T-cell (primary cell): ENCODE data around the gene PLA2G1B. TPM values are rescaled to one million over a fixed set of nuclear protein-coding genes. Genes with fewer than 3 reads are reported as not detected.
A peak's percentile ranks its signal among the peaks of the same experiment; 100 is the strongest.

ENCODE experiments used
- ATAC-seq, 4 experiments: fragments of 200-7000 bp in 3 of 4; fragments of 150-1000 bp in 1 of 4; cut with Tn5 transposase; replicated peaks in 1 of 4; 1 replicate in 3 of 4; 2 replicates in 1 of 4; pipeline ENCODE4 v1.10.0; 2021; ENCODE audit warnings: moderate library complexity in 3 of 4, mild to moderate bottlenecking in 2 of 4, moderate number of reproducible peaks in 1 of 4
- CTCF ChIA-PET, 2 donors: fragments of 300-600 bp; sonication (Branson Sonifier 250); formaldehyde crosslinking; loops; one replicate each; lab custom pipeline; 2022; ENCODE audit warnings: antibody characterized with exemption in 2 of 2; lab: Charles Lee
- POLR2A ChIA-PET, 2 donors: fragments of 300-600 bp; sonication (Branson Sonifier 250); formaldehyde crosslinking; loops; one replicate each; lab custom pipeline; 2022; ENCODE audit warnings: antibody characterized with exemption in 2 of 2; lab: Charles Lee
- DNase-seq, 35 experiments: peaks; one replicate each; pipeline versions ENCODE4 v3.0.0 to v3.0.0-alpha.2; 2013 to 2023
- H3K27ac ChIP-seq: one replicate; pipeline ENCODE4 v1.5.1; 2013; ENCODE audit warnings: low read length
- H3K27me3 ChIP-seq, 2 experiments: replicated peaks in 1 of 2; 1 replicate in 1 of 2; 2 replicates in 1 of 2; pipeline versions ENCODE4 v1.6.1 to v1.7.0; 2013; ENCODE audit warnings: low read length in 1 of 2, mixed read lengths in 1 of 2; ENCODE audit not compliant: control insufficient read depth in 2 of 2, insufficient read depth in 2 of 2; ENCODE audit errors: extremely low read depth in 1 of 2
- H3K36me3 ChIP-seq, 2 donors: 1 replicate in 1 of 2; 2 replicates in 1 of 2; pipeline versions ENCODE4 v1.6.1 to v1.7.0; 2013; ENCODE audit warnings: low read length in 1 of 2; ENCODE audit not compliant: control insufficient read depth in 2 of 2, insufficient read depth in 1 of 2; ENCODE audit errors: extremely low read depth in 1 of 2
- H3K4me1 ChIP-seq, 2 experiments: 1 replicate in 1 of 2; 2 replicates in 1 of 2; pipeline versions ENCODE4 v1.6.1 to v1.7.0; 2013; ENCODE audit warnings: low read length in 2 of 2, mixed read lengths in 1 of 2; ENCODE audit not compliant: insufficient read depth in 2 of 2, control insufficient read depth in 1 of 2; ENCODE audit errors: extremely low read depth in 1 of 2
- H3K4me3 ChIP-seq, 2 donors: 1 replicate in 1 of 2; 2 replicates in 1 of 2; pipeline versions ENCODE4 v1.5.1 to v1.7.0; 2013; ENCODE audit warnings: mild to moderate bottlenecking in 2 of 2, low read length in 1 of 2, moderate library complexity in 1 of 2; ENCODE audit not compliant: control insufficient read depth in 1 of 2; ENCODE audit errors: extremely low read depth in 1 of 2
- H3K9me3 ChIP-seq: 2 replicates; pipeline ENCODE4 v1.7.0; 2013
- H3K27ac Mint-ChIP-seq, 2 donors: one replicate each; pipeline ENCODE4 v1.8.0; 2020 to 2021; ENCODE audit warnings: mild to moderate bottlenecking in 2 of 2, mixed read lengths in 2 of 2
- H3K27me3 Mint-ChIP-seq, 2 donors: one replicate each; pipeline ENCODE4 v1.8.0; 2021 to 2022; ENCODE audit warnings: mixed read lengths in 2 of 2
- H3K36me3 Mint-ChIP-seq: one replicate; pipeline ENCODE4 v1.8.0; 2021; ENCODE audit warnings: mixed read lengths
- H3K4me1 Mint-ChIP-seq, 3 donors: one replicate each; pipeline ENCODE4 v1.8.0; 2020 to 2022; ENCODE audit warnings: mixed read lengths in 3 of 3, mild to moderate bottlenecking in 1 of 3
- H3K4me3 Mint-ChIP-seq, 3 donors: one replicate each; pipeline ENCODE4 v1.8.0; 2020 to 2022; ENCODE audit warnings: mild to moderate bottlenecking in 3 of 3, mixed read lengths in 3 of 3, moderate library complexity in 3 of 3
- H3K9me3 Mint-ChIP-seq, 3 donors: one replicate each; pipeline ENCODE4 v1.8.0; 2020 to 2022; ENCODE audit warnings: mixed read lengths in 3 of 3
- WGBS: methylation state at CpG from one replicate; pipeline ENCODE4 v1.1.5; 2013; ENCODE audit warnings: missing lambda C conversion rate; ENCODE audit not compliant: insufficient coverage; 5-methylcytosine and 5-hydroxymethylcytosine counted together
- total RNA-seq, 35 experiments: library from RNA in 6 of 35; stranded (reverse) in 6 of 35; fragments of 120-200 nt in 1 of 35; gene quantifications; one replicate each; pipeline versions ENCODE4 v1.2.1 to v1.2.4 and lab custom pipeline; 2013 to 2026

PLA2G1B gene
- total RNA-seq, 5 donors from 2014 or later (not counting 1 experiment from before 2014, with no cell fraction given), result 1.6 to 2.9 (median 1.8) TPM; not detected in 2

DNA sequence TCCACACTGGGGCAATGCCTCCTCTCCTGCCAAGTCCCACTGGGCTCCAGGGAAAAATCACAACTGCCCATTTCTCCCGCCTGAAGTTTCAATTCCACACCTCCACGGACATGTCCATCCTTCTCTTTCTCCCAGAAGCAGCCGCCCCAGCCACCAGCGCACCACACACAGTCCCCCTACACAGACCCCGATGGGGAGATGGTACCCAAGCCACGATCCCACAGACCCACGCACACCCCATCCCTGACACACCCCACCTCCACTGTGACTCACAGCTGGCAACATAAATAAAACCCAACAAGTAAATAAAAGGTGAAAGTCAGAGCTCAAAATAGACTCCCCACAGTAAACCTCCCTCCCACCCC lies 38.7 kb upstream of the PLA2G1B start:
- peaks cover 20 to 26% (median 23%) of the 10 kb centered on the region in 3 donors for H3K4me1 Mint-ChIP-seq
- WGBS, result 79% methylated on average over 7 of the region's 7 CpGs
- Histone ChIP-seq H3K36me3 (no peaks in the 10 kb centered on the region), H3K4me3 (no peak overlapping the region), H3K27me3 (peaks cover 33 to 79% of the 10 kb centered on the region in 2 experiments), H3K27ac (no peak overlapping the region), H3K9me3 (no peaks in the 10 kb centered on the region), H3K4me1 (peaks cover 0 to 20% of the 10 kb centered on the region in 2 experiments)
- ATAC-seq (no peak), DNase-seq (no peak)
- CTCF ChIA-PET, result interaction anchor here in 1 of 2 donors (0.6 to 1.3 kb wide), 2 partner anchors 9 to 316 kb away, joined by 4 to 5 read pairs; no protein-coding TSS in a partner anchor
- H3K9me3 Mint-ChIP-seq, result no peaks in the 10 kb centered on the region
- H3K27me3 Mint-ChIP-seq, result peaks cover 73 to 74% of the 10 kb centered on the region in 2 donors
- POLR2A ChIA-PET, result interaction anchor here in 1 of 2 donors (0.5 kb wide), 1 partner anchor 504 kb away, joined by 4 read pairs; no protein-coding TSS in a partner anchor
- no peak overlapping the region for H3K27ac Mint-ChIP-seq
- no peak overlapping the region for H3K4me3 Mint-ChIP-seq
- no peaks in the 10 kb centered on the region for H3K36me3 Mint-ChIP-seq

DNA sequence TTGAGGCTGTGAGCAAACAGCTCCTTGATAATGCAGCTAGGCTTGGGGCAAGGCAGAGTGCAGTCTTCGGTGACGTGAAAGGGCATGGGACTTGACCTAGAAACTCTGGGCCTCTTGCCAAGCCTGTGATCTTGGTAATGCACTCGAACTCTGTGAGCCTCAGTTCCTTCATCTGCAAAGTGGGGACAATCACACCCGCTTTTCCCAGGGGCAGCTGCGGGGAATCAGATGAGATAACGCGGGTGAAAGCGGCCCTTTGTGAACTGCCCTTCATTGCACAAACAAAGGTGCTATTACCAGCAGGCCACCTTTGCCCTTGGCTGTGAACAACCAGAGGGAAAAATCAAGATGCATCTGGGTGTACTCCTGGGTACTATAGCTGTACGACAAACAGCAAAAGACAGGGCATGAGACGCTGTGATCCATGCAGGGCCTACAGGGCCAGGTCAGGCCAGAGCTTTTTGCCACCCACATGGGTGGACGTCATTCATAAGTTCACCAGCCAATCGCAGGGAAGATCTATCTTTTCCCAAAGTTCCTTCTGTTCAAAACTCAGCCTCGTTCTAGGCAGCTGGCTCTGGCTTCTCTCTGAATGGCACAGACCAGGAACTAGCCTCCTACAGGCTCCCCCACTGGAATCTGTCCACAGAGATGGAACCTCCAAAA lies 38.2 kb upstream of the PLA2G1B start:
- Mint-ChIP-seq H3K27ac (no peak overlapping the region), H3K36me3 (no peaks in the 10 kb centered on the region), H3K27me3 (peaks cover 73% of the 10 kb centered on the region in 2 donors), H3K4me3 (no peak overlapping the region), H3K4me1 (peaks cover 20 to 26% (median 23%) of the 10 kb centered on the region in 3 donors), H3K9me3 (no peaks in the 10 kb centered on the region)
- 79% methylated on average over 13 of the region's 13 CpGs for WGBS
- DNase-seq, result no peak
- ChIA-PET POLR2A (interaction anchor here in 1 of 2 donors (0.5 kb wide), 1 partner anchor 504 kb away, joined by 4 read pairs; no protein-coding TSS in a partner anchor), CTCF (interaction anchor here in 1 of 2 donors (0.6 to 0.8 kb wide), 2 partner anchors 24 to 317 kb away, joined by 3 to 5 read pairs; no protein-coding TSS in a partner anchor)
- no peak overlapping the region for H3K27ac ChIP-seq
- H3K9me3 ChIP-seq, result no peaks in the 10 kb centered on the region
- peaks cover 0 to 20% of the 10 kb centered on the region in 2 experiments for H3K4me1 ChIP-seq
- peaks cover 28 to 79% of the 10 kb centered on the region in 2 experiments for H3K27me3 ChIP-seq
- no peaks in the 10 kb centered on the region for H3K36me3 ChIP-seq
- no peak for ATAC-seq
- H3K4me3 ChIP-seq, result no peak overlapping the region

GRCh38 chr12:120364487-120364886 lies 36.9 kb upstream of the PLA2G1B start:
- Mint-ChIP-seq H3K4me3 (no peak overlapping the region), H3K27me3 (peaks cover 66 to 73% of the 10 kb centered on the region in 2 donors), H3K27ac (no peak overlapping the region), H3K9me3 (no peaks in the 10 kb centered on the region), H3K36me3 (no peaks in the 10 kb centered on the region), H3K4me1 (peaks cover 12 to 16% (median 15%) of the 10 kb centered on the region in 3 donors)
- H3K4me1 ChIP-seq, result peaks cover 0 to 14% of the 10 kb centered on the region in 2 experiments
- ChIA-PET CTCF (no interaction called here), POLR2A (no interaction called here)
- H3K9me3 ChIP-seq, result no peaks in the 10 kb centered on the region
- no peak overlapping the region for H3K4me3 ChIP-seq
- H3K36me3 ChIP-seq, result no peaks in the 10 kb centered on the region
- ATAC-seq (no peak), DNase-seq (no peak)
- no peak overlapping the region for H3K27ac ChIP-seq
- peaks cover 19 to 78% of the 10 kb centered on the region in 2 experiments for H3K27me3 ChIP-seq
- 78% methylated on average over 2 of the region's 6 CpGs for WGBS

GRCh38 chr12:120363274-120363855 lies 35.8 kb upstream of the PLA2G1B start:
- H3K27ac ChIP-seq, result no peak overlapping the region
- peaks cover 25 to 84% of the 10 kb centered on the region in 2 experiments for H3K27me3 ChIP-seq
- CTCF ChIA-PET, result no interaction called here
- peaks cover 0 to 11% of the 10 kb centered on the region in 2 experiments for H3K4me1 ChIP-seq
- peaks cover 11 to 15% (median 13%) of the 10 kb centered on the region in 3 donors for H3K4me1 Mint-ChIP-seq
- 77% methylated on average over 6 of the region's 9 CpGs for WGBS
- no peaks in the 10 kb centered on the region for H3K36me3 ChIP-seq
- no peaks in the 10 kb centered on the region for H3K9me3 Mint-ChIP-seq
- H3K9me3 ChIP-seq, result no peaks in the 10 kb centered on the region
- POLR2A ChIA-PET, result no interaction called here
- no peak overlapping the region for H3K4me3 Mint-ChIP-seq
- H3K27ac Mint-ChIP-seq, result no peak overlapping the region
- no peak for ATAC-seq
- H3K36me3 Mint-ChIP-seq, result no peaks in the 10 kb centered on the region
- no peak for DNase-seq
- peaks cover 71 to 78% of the 10 kb centered on the region in 2 donors for H3K27me3 Mint-ChIP-seq
- H3K4me3 ChIP-seq, result no peak overlapping the region

DNA sequence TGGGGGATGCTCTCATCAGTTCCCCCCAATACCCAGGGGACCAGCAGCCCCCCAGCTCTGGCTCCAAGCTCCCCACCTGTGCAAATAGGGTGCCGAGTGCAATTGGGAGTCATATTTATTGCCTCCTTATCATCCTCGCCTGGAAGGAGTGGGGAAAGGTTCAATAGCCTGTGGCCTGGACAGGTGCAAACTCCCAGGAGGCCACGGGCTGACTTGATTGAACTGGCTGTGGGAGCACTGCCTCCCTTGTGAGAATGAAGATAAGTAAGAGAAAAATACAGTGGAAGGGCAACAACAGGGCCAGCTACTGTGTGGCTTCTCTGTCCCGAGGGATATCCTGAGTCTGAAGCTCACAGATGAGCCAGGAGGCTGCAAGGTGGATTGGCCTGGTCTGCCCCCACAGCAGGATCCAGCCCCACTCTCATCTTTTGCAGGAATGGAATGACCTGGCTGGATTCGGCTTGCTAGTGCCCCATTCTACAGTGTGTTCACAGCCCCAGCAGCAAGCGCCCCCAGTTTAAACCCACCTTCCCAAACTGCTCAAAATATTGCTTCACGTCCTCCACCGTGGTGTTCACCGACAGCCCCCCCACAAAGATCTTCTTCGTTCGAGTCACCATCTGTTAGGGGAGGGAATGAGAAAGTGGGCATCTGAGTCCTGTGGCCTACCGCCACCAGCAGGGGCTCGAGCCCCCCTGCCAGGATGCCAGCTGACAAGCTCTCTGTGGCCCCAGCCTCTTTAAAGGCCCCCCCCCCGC lies 35.1 kb upstream of the PLA2G1B start:
- ATAC-seq (no peak), DNase-seq (no peak)
- Histone ChIP-seq H3K36me3 (no peaks in the 10 kb centered on the region), H3K4me1 (peaks cover 0 to 4% of the 10 kb centered on the region in 2 experiments), H3K9me3 (no peaks in the 10 kb centered on the region), H3K4me3 (no peak overlapping the region), H3K27me3 (peaks cover 25 to 82% of the 10 kb centered on the region in 2 experiments), H3K27ac (no peak overlapping the region)
- Mint-ChIP-seq H3K4me3 (peak overlapping the region in 1 of 3 donors; percentile 25), H3K4me1 (peaks cover 9 to 13% (median 11%) of the 10 kb centered on the region in 3 donors), H3K27ac (no peak overlapping the region), H3K27me3 (peaks cover 75 to 82% of the 10 kb centered on the region in 2 donors), H3K9me3 (no peaks in the 10 kb centered on the region), H3K36me3 (no peaks in the 10 kb centered on the region)
- POLR2A ChIA-PET, result no interaction called here
- WGBS, result 91% methylated on average over 5 of the region's 14 CpGs
- CTCF ChIA-PET, result interaction anchor here in 1 of 2 donors (0.6 kb wide), 1 partner anchor 46 kb away, joined by 3 read pairs; no protein-coding TSS in a partner anchor
